GM19239 (cell line): ENCODE results near the gene RHEB.
A peak's percentile ranks its signal among the peaks of the same experiment; 100 is the strongest.

Source experiments
- DNase-seq: peaks from one replicate; pipeline ENCODE4 v3.0.0; 2011; ENCODE audit warnings: low spot score; ENCODE audit not compliant: insufficient read length
- FAIRE-seq: peaks from 2 replicates; lab custom pipeline; 2011; peaks lifted over from hg19 to GRCh38; lab: Jason Lieb, UNC

The RHEB gene, protein sequence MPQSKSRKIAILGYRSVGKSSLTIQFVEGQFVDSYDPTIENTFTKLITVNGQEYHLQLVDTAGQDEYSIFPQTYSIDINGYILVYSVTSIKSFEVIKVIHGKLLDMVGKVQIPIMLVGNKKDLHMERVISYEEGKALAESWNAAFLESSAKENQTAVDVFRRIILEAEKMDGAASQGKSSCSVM

GRCh38 chr7:151519765-151520418 is at the start of gene RHEB:
Gene RHEB, minus strand, starts transcription at chr7:151519895. Its CDS starts 384 bp downstream, at chr7:151519511.
- FAIRE-seq (peak; percentile 94), DNase-seq (peak; percentile 89)

- no peak for FAIRE-seq
- DNase-seq, result no peak
These were observed 47.2 kb upstream of the RHEB start for GRCh38 chr7:151566897-151567320.

- no peak for DNase-seq
- no peak for FAIRE-seq
These were observed 45.8 kb upstream of the RHEB start for GRCh38 chr7:151565541-151565940.

DNA sequence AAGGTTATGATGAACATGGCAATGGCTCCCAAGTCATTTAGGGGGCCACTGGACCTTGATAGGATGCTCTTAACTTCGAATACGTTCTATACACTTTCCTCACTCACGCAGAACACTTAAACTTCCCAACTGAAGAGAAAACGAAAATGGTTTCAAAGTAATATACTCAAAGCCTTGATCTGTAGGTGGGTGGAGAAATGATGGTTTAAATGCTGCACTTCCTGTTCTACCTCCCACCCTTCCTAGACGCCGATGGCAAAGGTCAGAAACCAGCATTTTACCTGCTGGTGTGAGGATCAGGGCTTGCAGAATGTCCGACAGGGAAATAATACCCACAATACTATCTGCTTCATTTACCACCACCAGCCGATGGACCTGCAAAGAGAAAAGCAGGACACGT is 40.5 kb upstream of the RHEB start:
- DNase-seq (no peak), FAIRE-seq (no peak)

GRCh38 chr7:151559557-151560183 is 40.0 kb upstream of the RHEB start:
- FAIRE-seq (no peak), DNase-seq (no peak)

GRCh38 chr7:151558575-151558974 is 38.9 kb upstream of the RHEB start:
- FAIRE-seq (no peak), DNase-seq (no peak)

- DNase-seq (no peak), FAIRE-seq (no peak)
These were observed 36.9 kb upstream of the RHEB start for GRCh38 chr7:151556592-151556991.

- no peak for FAIRE-seq
- no peak for DNase-seq
These were observed 33.7 kb upstream of the RHEB start for GRCh38 chr7:151553356-151553755.

DNA sequence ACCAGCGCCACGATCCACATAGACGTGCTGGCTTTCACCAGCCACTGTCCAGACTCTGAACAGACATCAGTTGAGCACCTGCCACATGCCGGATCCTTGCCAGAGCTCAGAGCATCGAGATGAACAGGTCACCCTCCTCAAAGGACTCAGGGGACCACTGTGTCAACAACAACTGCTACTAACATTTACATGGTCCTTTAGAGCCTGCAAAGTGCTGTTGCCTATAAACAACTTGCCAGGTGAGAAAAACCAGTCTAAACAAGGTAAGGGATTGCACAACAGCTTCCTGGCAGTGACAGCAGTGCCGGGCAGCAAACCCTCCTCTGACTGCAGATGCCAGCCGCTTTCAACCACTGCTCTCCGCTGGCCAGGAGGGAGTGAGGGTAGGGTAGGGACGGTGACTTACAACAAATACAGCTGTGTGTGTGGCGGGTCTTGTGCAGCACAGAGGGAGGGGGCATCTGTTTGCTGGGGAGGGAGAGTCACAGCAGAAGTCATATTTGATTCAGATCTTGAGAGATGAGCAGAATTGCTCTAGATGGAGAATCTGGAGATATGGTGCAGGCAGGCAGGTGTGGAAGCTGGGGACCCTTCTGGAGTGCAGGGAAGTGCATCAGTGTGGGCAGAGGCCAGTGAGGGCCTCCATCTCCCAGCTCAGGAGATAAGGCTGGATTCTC is 32.8 kb upstream of the RHEB start:
- FAIRE-seq (no peak), DNase-seq (no peak)

DNA sequence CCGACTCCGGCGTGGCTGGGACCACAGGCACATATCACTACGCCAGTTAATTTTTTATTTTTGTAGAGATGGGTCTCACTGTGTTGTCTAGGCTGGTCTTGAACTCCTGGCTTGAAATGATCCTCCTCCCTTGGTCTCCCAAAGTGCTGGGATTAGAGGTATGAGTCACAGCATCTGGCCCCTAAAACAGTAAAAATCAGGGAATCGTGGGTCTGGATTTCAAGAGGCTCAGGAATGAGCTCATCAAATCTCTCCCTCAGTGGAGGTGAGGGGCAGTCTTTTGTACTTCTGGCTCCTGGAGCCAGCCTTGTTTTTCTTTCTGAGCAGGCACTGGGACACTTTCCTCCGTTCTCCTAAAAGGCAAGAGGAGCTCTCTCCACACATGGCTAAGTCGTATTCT is 32.1 kb upstream of the RHEB start:
- FAIRE-seq, result no peak
- DNase-seq, result no peak

DNA sequence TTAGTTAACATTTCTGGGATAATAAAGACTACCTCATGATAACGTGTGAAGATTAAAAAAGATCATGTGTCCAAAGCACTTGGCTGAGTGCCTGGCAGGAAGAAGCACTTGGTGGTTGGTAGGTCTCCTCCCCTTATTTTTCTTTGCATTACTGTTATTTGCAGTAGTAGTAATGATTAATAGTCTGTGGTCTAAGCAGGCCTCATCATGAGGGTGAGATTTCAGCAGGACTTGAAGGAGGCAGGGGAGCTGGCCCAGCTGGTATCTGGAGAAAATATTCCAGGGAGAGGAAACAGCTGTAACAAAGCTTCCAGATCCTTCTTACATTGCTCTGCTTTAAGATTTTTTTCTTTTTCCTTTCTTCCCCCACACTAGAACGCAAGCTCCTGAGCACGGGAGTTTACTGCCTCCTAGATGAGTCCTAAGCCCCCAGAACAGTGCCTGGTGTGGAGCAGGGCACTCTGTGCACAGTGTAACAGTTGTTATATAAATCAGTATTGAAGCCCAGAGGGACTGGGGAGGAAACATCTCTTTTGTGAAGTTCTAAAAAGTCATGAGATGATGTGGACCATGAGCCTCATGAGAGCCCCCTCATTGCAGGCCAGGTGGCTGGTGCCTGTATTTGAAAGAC is 31.1 kb upstream of the RHEB start:
- DNase-seq, result no peak
- FAIRE-seq, result no peak

DNA sequence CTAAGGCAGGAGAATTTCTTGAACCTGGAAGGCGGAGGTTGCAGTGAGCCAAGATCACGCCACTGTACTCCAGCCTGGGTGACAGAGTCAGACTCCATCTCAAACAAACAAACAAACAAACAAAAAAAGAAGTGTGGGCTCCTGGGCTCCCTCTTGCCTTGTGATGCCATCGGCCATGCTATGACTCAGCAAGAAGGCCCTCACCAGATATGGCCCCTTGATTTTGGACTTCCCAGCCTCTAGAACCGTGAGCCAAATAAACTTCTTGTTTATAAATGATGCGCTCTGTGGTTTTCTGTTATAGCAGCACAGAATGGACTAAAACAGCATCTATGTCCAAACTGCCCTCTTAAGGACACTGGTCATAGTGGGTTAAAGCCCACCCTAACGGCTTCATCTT is 29.9 kb upstream of the RHEB start:
- FAIRE-seq, result no peak
- no peak for DNase-seq

DNA sequence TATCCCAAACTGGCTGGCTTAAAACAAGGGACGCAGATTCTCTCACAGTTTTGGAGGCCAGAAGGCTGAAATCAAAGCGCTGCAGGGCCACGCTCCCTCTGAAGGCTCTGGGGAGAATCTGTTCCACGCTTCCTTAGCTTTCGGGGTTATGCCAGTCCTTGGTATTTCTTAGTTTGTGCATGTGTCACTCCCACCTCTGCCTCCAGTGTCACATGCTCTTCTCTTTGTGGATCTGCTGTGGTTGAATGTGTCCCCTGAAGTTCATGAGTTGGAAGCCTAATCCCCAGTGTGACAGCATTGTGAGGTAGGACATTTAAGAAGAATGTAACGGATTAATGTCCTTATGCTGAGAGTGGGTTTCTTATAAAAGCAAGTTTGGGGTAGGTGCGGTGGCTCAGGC is 29.4 kb upstream of the RHEB start:
- DNase-seq (no peak), FAIRE-seq (no peak)

- FAIRE-seq, result no peak
- DNase-seq, result no peak
These were observed 24.5 kb upstream of the RHEB start for GRCh38 chr7:151544183-151544582.

DNA sequence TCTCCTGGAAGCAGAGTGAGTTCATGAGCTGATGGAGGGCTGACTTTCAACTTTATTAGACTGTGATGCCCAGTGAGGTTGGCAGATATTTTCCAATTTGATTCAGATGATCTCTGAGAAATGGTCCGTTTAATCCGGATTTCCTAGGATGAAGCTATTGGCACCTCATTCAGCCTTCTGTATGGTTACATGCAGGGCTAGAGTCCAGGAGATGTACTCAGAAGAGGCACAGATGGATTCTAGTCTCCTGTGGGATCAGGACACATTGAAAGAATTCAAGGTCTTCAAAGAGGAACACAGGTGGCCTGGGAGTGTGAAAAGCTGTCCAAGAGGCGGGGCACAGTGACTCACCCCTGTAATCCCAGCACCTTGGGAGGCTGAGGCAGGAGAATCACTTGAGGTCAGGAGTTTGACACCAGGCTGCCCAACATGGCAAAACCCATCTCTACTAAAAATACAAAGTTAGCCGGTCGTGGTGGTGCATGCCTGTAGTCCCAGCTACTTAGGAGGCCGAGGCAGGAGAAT is 23.0 kb upstream of the RHEB start:
- FAIRE-seq, result no peak

GRCh38 chr7:151541709-151542499 is 22.2 kb upstream of the RHEB start:
- no peak for DNase-seq
- FAIRE-seq, result no peak

More for the DNA sequence above, 23.0 kb upstream of the RHEB start:
- no peak for DNase-seq

GRCh38 chr7:151540146-151540545 is 20.5 kb upstream of the RHEB start:
- FAIRE-seq (no peak), DNase-seq (no peak)

- DNase-seq, result no peak
These were observed 19.5 kb upstream of the RHEB start for GRCh38 chr7:151539088-151539671.

GRCh38 chr7:151537818-151538561 is 18.3 kb upstream of the RHEB start:
- FAIRE-seq, result no peak
- no peak for DNase-seq

More at GRCh38 chr7:151539088-151539671, 19.5 kb upstream of the RHEB start:
- no peak for FAIRE-seq
